ENCODE measurements around the gene PFN3.

GRCh38 chr5:177431317-177432142, 31.1 kb upstream of the PFN3 start:
- TF ChIP-seq POLR2A (IDR thresholded peaks at IDR 0.05; ENCODE audit: low read depth, low read length), result no peak
- TF ChIP-seq USF2 (IDR thresholded peaks at IDR 0.05; ENCODE audit: low read depth, low read length), result no peak
- no peak for TF ChIP-seq BHLHE40 (IDR thresholded peaks at IDR 0.05; ENCODE audit: low read depth, low read length)
- TF ChIP-seq, protein P1, sequence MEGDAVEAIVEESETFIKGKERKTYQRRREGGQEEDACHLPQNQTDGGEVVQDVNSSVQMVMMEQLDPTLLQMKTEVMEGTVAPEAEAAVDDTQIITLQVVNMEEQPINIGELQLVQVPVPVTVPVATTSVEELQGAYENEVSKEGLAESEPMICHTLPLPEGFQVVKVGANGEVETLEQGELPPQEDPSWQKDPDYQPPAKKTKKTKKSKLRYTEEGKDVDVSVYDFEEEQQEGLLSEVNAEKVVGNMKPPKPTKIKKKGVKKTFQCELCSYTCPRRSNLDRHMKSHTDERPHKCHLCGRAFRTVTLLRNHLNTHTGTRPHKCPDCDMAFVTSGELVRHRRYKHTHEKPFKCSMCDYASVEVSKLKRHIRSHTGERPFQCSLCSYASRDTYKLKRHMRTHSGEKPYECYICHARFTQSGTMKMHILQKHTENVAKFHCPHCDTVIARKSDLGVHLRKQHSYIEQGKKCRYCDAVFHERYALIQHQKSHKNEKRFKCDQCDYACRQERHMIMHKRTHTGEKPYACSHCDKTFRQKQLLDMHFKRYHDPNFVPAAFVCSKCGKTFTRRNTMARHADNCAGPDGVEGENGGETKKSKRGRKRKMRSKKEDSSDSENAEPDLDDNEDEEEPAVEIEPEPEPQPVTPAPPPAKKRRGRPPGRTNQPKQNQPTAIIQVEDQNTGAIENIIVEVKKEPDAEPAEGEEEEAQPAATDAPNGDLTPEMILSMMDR (conservative IDR thresholded peaks at IDR 0.05; ENCODE audit: low read depth, low read length), result no peak
- no peak for TF ChIP-seq CEBPB (IDR thresholded peaks at IDR 0.05; ENCODE audit: low read depth, low read length)
- TF ChIP-seq FOS (IDR thresholded peaks at IDR 0.05; ENCODE audit: low read depth, low read length), result no peak
- TF ChIP-seq RCOR1 (IDR thresholded peaks at IDR 0.05; ENCODE audit: insufficient replicate concordance, low read length), result no peak

Data from IMR-90 (cell line).